Measurements from ENCODE around the gene TBX20. TPM values are rescaled to one million over a fixed set of nuclear protein-coding genes. Genes with fewer than 3 reads are reported as not detected.

The TBX20 gene
- total and polyA plus RNA-seq, 2 experiments from 2014 or later = 0.69 TPM; not detected in 1

DNA sequence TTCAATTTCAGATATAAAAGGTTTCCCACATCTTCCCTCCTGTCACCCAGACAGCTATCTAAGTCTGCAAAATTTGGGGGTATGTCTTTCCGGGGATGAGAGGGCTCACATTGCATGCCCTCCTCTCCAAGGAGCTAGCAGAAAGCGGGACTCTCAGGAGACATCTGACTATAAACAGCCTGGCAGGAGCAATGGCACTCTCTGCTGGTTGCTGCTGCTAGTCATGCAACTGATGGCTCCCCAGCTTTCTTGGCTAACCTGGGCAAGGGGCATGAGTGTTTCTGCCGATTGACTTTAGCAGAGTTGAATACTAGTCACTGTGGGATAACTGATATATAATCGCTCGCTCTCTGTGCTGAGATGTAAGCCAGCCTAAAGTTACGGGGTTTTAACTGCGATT, 12.0 kb downstream of the TBX20 start:
- no peaks in the 10 kb centered on the region for H3F3A ChIP-seq (replicated peaks; ENCODE audit: low read depth)
- no peaks in the 10 kb centered on the region for H3K79me2 ChIP-seq (replicated peaks; ENCODE audit: insufficient read depth)
- no peaks in the 10 kb centered on the region for H4K20me1 ChIP-seq (replicated peaks; ENCODE audit: insufficient read depth)
- no peak overlapping the region for H3K27ac Mint-ChIP-seq
- peaks cover 21% of the 10 kb centered on the region for H3K27me3 ChIP-seq (ENCODE audit: insufficient read depth)
- H3K36me3 ChIP-seq (ENCODE audit: insufficient read depth) = no peaks in the 10 kb centered on the region
- no peak overlapping the region for H3K4me3 Mint-ChIP-seq
- H3K4me3 ChIP-seq = no peak overlapping the region
- no peaks in the 10 kb centered on the region for H3K36me3 Mint-ChIP-seq (ENCODE audit: low read depth)
- peaks cover 4% of the 10 kb centered on the region; the same call in 1 of the 2 replicates for H3K4me1 ChIP-seq (ENCODE audit: insufficient read depth)
- H3K27me3 Mint-ChIP-seq (ENCODE audit: insufficient read depth, low read depth, poor library complexity) = peaks cover 2% of the 10 kb centered on the region
- DNase-seq (ENCODE audit: low spot score) = no peak
- H3K4me2 ChIP-seq = no peak overlapping the region
- H2AFZ ChIP-seq = no peak overlapping the region
- no peak overlapping the region for H3K27ac ChIP-seq (ENCODE audit: low read depth)
- ATAC-seq = no peak
- H3K9me3 Mint-ChIP-seq = no peaks in the 10 kb centered on the region
- H3K4me1 Mint-ChIP-seq = peaks cover 12% of the 10 kb centered on the region; the same call in 2 of the 3 replicates
- no peak for TF ChIP-seq EZH2phosphoT487 (IDR thresholded peaks at IDR 0.05; ENCODE audit: unreplicated experiment)
- TF ChIP-seq, protein P1, sequence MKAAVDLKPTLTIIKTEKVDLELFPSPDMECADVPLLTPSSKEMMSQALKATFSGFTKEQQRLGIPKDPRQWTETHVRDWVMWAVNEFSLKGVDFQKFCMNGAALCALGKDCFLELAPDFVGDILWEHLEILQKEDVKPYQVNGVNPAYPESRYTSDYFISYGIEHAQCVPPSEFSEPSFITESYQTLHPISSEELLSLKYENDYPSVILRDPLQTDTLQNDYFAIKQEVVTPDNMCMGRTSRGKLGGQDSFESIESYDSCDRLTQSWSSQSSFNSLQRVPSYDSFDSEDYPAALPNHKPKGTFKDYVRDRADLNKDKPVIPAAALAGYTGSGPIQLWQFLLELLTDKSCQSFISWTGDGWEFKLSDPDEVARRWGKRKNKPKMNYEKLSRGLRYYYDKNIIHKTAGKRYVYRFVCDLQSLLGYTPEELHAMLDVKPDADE (IDR thresholded peaks at IDR 0.05) = no peak
- H3K9me2 ChIP-seq (ENCODE audit: insufficient read depth) = no peaks in the 10 kb centered on the region

DNA sequence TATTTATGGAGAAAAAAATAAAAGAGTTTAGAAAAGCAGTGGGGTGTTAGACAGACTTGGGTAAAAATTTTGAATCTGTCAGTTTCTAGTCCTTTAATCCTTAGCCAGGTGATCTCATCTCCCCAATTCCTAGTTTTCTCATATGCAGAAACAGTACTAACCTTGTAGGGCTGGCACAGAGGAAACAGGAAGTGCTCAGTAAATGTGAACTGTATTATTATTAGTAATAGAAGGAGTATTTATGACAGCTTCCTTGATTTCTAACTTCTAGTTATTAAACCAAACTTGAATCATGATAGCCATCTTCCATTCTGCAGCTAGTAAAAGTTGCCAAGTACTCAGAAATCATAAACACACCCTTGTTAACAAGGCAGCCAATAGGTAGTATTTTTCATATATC, 12.5 kb downstream of the TBX20 start:
- no peak overlapping the region for H3K4me3 Mint-ChIP-seq
- H3K36me3 ChIP-seq (ENCODE audit: insufficient read depth) = no peaks in the 10 kb centered on the region
- H3K4me1 Mint-ChIP-seq = peaks cover 12% of the 10 kb centered on the region; the same call in 2 of the 3 replicates
- peaks cover 17% of the 10 kb centered on the region for H3K27me3 ChIP-seq (ENCODE audit: insufficient read depth)
- peaks cover 4% of the 10 kb centered on the region; the same call in 1 of the 2 replicates for H3K4me1 ChIP-seq (ENCODE audit: insufficient read depth)
- no peak overlapping the region for H3K27ac Mint-ChIP-seq
- H3F3A ChIP-seq (replicated peaks; ENCODE audit: low read depth) = no peaks in the 10 kb centered on the region
- H4K20me1 ChIP-seq (replicated peaks; ENCODE audit: insufficient read depth) = no peaks in the 10 kb centered on the region
- no peaks in the 10 kb centered on the region for H3K9me3 Mint-ChIP-seq
- H3K27ac ChIP-seq (ENCODE audit: low read depth) = no peak overlapping the region
- no peaks in the 10 kb centered on the region for H3K27me3 Mint-ChIP-seq (ENCODE audit: insufficient read depth, low read depth, poor library complexity)
- H3K36me3 Mint-ChIP-seq (ENCODE audit: low read depth) = no peaks in the 10 kb centered on the region
- no peaks in the 10 kb centered on the region for H3K79me2 ChIP-seq (replicated peaks; ENCODE audit: insufficient read depth)
- no peak for ATAC-seq
- no peaks in the 10 kb centered on the region for H3K9me2 ChIP-seq (ENCODE audit: insufficient read depth)
- H3K4me2 ChIP-seq = no peak overlapping the region
- H3K4me3 ChIP-seq = no peak overlapping the region
- H2AFZ ChIP-seq = no peak overlapping the region
- DNase-seq (ENCODE audit: low spot score) = no peak
- TF ChIP-seq, protein P2, sequence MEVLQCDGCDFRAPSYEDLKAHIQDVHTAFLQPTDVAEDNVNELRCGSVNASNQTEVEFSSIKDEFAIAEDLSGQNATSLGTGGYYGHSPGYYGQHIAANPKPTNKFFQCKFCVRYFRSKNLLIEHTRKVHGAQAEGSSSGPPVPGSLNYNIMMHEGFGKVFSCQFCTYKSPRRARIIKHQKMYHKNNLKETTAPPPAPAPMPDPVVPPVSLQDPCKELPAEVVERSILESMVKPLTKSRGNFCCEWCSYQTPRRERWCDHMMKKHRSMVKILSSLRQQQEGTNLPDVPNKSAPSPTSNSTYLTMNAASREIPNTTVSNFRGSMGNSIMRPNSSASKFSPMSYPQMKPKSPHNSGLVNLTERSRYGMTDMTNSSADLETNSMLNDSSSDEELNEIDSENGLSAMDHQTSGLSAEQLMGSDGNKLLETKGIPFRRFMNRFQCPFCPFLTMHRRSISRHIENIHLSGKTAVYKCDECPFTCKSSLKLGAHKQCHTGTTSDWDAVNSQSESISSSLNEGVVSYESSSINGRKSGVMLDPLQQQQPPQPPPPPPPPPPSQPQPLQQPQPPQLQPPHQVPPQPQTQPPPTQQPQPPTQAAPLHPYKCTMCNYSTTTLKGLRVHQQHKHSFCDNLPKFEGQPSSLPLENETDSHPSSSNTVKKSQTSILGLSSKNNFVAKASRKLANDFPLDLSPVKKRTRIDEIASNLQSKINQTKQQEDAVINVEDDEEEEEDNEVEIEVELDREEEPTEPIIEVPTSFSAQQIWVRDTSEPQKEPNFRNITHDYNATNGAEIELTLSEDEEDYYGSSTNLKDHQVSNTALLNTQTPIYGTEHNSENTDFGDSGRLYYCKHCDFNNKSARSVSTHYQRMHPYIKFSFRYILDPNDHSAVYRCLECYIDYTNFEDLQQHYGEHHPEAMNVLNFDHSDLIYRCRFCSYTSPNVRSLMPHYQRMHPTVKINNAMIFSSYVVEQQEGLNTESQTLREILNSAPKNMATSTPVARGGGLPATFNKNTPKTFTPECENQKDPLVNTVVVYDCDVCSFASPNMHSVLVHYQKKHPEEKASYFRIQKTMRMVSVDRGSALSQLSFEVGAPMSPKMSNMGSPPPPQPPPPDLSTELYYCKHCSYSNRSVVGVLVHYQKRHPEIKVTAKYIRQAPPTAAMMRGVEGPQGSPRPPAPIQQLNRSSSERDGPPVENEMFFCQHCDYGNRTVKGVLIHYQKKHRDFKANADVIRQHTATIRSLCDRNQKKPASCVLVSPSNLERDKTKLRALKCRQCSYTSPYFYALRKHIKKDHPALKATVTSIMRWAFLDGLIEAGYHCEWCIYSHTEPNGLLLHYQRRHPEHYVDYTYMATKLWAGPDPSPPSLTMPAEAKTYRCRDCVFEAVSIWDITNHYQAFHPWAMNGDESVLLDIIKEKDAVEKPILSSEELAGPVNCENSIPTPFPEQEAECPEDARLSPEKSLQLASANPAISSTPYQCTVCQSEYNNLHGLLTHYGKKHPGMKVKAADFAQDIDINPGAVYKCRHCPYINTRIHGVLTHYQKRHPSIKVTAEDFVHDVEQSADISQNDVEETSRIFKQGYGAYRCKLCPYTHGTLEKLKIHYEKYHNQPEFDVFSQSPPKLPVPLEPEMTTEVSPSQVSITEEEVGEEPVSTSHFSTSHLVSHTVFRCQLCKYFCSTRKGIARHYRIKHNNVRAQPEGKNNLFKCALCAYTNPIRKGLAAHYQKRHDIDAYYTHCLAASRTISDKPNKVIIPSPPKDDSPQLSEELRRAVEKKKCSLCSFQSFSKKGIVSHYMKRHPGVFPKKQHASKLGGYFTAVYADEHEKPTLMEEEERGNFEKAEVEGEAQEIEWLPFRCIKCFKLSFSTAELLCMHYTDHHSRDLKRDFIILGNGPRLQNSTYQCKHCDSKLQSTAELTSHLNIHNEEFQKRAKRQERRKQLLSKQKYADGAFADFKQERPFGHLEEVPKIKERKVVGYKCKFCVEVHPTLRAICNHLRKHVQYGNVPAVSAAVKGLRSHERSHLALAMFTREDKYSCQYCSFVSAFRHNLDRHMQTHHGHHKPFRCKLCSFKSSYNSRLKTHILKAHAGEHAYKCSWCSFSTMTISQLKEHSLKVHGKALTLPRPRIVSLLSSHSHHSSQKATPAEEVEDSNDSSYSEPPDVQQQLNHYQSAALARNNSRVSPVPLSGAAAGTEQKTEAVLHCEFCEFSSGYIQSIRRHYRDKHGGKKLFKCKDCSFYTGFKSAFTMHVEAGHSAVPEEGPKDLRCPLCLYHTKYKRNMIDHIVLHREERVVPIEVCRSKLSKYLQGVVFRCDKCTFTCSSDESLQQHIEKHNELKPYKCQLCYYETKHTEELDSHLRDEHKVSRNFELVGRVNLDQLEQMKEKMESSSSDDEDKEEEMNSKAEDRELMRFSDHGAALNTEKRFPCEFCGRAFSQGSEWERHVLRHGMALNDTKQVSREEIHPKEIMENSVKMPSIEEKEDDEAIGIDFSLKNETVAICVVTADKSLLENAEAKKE (CRISPR knock-in tag; IDR thresholded peaks at IDR 0.05) = no peak
- TF ChIP-seq POLR2AphosphoS5 (IDR thresholded peaks at IDR 0.05; ENCODE audit: low read depth) (no peak), EZH2 (IDR thresholded peaks at IDR 0.05; ENCODE audit: low read depth, unreplicated experiment) (no peak), CREB1 (CRISPR knock-in tag; IDR thresholded peaks at IDR 0.05; ENCODE audit: low read depth) (no peak), JUNB (IDR thresholded peaks at IDR 0.05; ENCODE audit: unreplicated experiment) (no peak), STAT1 (IDR thresholded peaks at IDR 0.05; ENCODE audit: unreplicated experiment) (no peak), ZNF331 (CRISPR knock-in tag; IDR thresholded peaks at IDR 0.05; ENCODE audit: low read depth) (no peak), ZNF114 (CRISPR knock-in tag; IDR thresholded peaks at IDR 0.05) (no peak)
- TF ChIP-seq, protein P3, sequence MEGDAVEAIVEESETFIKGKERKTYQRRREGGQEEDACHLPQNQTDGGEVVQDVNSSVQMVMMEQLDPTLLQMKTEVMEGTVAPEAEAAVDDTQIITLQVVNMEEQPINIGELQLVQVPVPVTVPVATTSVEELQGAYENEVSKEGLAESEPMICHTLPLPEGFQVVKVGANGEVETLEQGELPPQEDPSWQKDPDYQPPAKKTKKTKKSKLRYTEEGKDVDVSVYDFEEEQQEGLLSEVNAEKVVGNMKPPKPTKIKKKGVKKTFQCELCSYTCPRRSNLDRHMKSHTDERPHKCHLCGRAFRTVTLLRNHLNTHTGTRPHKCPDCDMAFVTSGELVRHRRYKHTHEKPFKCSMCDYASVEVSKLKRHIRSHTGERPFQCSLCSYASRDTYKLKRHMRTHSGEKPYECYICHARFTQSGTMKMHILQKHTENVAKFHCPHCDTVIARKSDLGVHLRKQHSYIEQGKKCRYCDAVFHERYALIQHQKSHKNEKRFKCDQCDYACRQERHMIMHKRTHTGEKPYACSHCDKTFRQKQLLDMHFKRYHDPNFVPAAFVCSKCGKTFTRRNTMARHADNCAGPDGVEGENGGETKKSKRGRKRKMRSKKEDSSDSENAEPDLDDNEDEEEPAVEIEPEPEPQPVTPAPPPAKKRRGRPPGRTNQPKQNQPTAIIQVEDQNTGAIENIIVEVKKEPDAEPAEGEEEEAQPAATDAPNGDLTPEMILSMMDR (conservative IDR thresholded peaks at IDR 0.05; ENCODE audit: low read depth in 2 of 2) = no peak
- TF ChIP-seq, protein P1 (IDR thresholded peaks at IDR 0.05) = no peak

Measured in GM23338 (cell line).